GM12874 (cell line): ENCODE results near the gene GPC5.

Experiments used
- CTCF ChIP-seq: IDR thresholded peaks from 2 replicates; pipeline ENCODE4 v1.5.1; 2011; ENCODE audit warnings: low read depth, mild to moderate bottlenecking, control low read depth, low read length, moderate library complexity; ENCODE audit not compliant: insufficient read depth

Gene GPC5

GRCh38 chr13:91950803-91951202, 552.4 kb downstream of the GPC5 start:
- no peak for TF ChIP-seq CTCF

GRCh38 chr13:91955546-91956355, 557.3 kb downstream of the GPC5 start:
- no peak for TF ChIP-seq CTCF

DNA sequence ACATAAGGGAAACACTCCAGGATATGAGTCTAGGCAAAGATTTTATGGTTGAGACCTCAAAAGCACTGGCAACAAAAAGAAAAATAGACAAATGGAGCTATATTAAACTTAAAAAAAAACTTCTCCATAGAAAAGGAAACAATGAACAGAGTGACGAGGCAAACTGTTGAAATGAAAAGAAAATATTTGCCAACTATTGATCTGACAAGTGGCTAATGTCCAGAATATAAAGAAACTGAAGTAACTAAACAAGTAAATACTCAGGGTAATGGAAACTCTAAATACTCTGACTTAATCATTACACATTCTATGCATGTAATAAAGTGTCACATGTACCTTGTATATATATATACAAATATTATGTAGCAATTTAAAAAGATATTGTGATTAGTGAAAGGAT, 562.5 kb downstream of the GPC5 start:
- no peak for TF ChIP-seq CTCF

DNA sequence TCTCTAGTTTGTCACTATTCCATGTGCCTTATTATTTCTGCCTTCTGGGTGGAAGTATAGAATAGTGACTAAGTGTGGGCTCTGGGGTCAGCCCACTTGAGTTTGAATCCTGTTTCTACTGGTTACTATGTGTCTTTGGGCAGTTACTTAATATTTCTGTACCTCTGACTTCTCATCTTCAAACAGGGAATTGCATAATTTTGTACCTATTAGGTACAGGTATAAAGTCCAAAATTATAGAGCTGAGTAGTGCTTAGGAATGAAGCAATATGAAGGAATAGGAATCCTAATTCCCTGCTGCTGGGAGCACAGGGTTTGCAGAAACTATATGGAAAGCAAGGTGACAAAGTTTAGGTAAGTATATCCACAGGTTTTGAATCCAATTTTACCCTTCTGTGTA, 564.5 kb downstream of the GPC5 start:
- TF ChIP-seq CTCF = no peak

- TF ChIP-seq CTCF = no peak
These were observed 567.1 kb downstream of the GPC5 start for GRCh38 chr13:91965511-91965910.

DNA sequence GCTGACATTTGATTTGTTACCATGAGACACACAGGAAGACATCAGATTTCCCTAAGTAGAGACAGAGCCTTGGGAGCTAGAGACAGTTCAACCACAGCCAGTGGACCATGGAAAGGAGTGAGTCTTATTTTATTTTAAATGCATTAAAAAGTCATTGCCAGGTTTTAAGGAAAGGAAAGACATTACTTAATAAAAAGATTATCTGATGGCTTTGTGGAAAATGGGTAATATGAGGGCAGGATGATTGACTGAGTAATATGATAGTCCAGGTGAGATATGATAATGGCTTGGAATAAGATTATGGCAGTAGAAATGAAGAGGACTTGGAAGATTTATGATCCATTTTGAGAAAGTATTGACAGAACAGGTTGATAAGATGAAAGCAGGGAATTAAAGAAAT, 580.1 kb downstream of the GPC5 start:
- no peak for TF ChIP-seq CTCF

DNA sequence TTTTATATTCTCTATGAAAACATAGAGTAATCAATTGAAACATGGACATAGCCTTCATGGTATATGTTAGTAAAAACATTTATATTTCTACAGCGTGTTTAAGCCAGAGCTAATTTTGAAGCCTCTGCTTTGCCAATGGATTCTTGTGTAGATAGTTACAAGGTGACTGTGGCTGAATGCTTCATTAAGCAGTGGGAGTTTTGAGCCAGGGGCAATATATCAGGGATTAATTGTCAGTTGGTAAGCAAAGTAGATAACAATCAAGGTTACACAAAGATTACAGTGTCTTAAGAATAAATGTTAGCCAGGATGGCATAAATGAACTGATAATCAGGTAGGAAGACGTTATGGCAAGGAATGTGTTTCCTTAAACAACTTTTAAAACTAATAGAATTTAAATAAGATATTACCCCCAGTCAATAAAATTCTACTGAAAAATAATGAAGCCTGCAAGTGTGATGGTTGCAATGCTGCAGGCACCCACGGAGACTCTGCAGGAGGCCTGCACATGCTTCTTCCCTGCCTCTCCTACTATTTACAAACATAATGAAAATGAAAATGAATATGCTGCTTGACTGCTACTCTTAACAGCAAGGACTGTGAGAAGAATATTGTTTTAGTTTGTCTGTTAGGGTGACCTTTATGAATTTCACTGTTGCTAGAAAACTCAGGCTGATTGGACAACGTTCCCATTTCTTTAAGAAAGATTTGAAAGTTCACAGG, 588.5 kb downstream of the GPC5 start:
- TF ChIP-seq CTCF = no peak
